IPS-15b (cell line): ENCODE data around the gene AXIN2.
A peak's percentile ranks its signal among the peaks of the same experiment; 100 is the strongest.

Source experiments
- H3K27me3 ChIP-seq: one replicate; pipeline ENCODE4 v1.6.1; 2013; ENCODE audit warnings: low read length; ENCODE audit not compliant: control insufficient read depth, insufficient read depth
- H3K36me3 ChIP-seq: one replicate; pipeline ENCODE4 v1.6.1; 2013; ENCODE audit warnings: low read length; ENCODE audit not compliant: control insufficient read depth, insufficient read depth
- H3K4me1 ChIP-seq: one replicate; pipeline ENCODE4 v1.6.1; 2013; ENCODE audit warnings: mild to moderate bottlenecking, low read length; ENCODE audit not compliant: control insufficient read depth, insufficient read depth
- H3K4me3 ChIP-seq: one replicate; pipeline ENCODE4 v1.5.1; 2013; ENCODE audit warnings: low read depth, low read length
- H3K9ac ChIP-seq: one replicate; pipeline ENCODE4 v1.6.1; 2013; ENCODE audit warnings: low read depth, mild to moderate bottlenecking, low read length
- H3K9me3 ChIP-seq: one replicate; pipeline ENCODE4 v1.6.1; 2013; ENCODE audit warnings: mild to moderate bottlenecking, low read length; ENCODE audit not compliant: control insufficient read depth, insufficient read depth

The AXIN2 gene

DNA sequence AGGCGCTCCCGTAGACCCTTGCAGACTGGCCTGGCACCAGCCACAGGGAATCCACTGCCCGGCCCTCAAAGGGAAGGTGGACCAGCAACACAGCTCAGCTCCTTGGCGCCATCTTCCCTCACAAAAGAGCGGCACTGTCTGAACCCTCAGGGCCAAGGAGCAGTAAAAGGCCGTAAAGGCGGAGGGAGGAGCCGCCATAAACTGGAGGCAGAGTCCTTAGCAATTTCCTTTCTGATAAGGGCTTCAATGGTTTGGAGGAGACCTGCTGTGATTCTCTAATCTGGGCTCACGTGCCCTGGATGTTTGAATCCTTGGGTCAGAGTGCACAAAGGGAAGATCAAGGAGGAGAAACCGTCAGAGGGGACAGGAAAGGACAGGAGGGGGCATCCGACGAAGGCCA is 15.5 kb upstream of the AXIN2 start:
- H3K9me3 ChIP-seq, result no peaks in the 10 kb centered on the region
- H3K4me1 ChIP-seq, result peaks cover 8% of the 10 kb centered on the region
- no peak overlapping the region for H3K9ac ChIP-seq
- no peak overlapping the region for H3K4me3 ChIP-seq
- H3K27me3 ChIP-seq, result no peaks in the 10 kb centered on the region
- no peaks in the 10 kb centered on the region for H3K36me3 ChIP-seq

- Histone ChIP-seq H3K4me1 (peaks cover 14% of the 10 kb centered on the region), H3K36me3 (no peaks in the 10 kb centered on the region), H3K9me3 (no peaks in the 10 kb centered on the region), H3K4me3 (peak overlapping the region; percentile 3), H3K9ac (peak overlapping the region; percentile 41), H3K27me3 (no peaks in the 10 kb centered on the region)
These were observed 11.8 kb upstream of the AXIN2 start for GRCh38 chr17:65573282-65573602.

- H3K4me3 ChIP-seq, result peak overlapping the region; percentile 6
- H3K27me3 ChIP-seq, result no peaks in the 10 kb centered on the region
- H3K9ac ChIP-seq, result peak overlapping the region; percentile 41
- H3K4me1 ChIP-seq, result peaks cover 14% of the 10 kb centered on the region
- no peaks in the 10 kb centered on the region for H3K9me3 ChIP-seq
- H3K36me3 ChIP-seq, result no peaks in the 10 kb centered on the region
These were observed 11.3 kb upstream of the AXIN2 start for GRCh38 chr17:65572581-65573281.

- peak overlapping the region; percentile 6 for H3K4me3 ChIP-seq
- no peak overlapping the region for H3K9ac ChIP-seq
These were observed 10.7 kb upstream of the AXIN2 start for GRCh38 chr17:65572186-65572580.

GRCh38 chr17:65568918-65569317 is 7.5 kb upstream of the AXIN2 start:
- H3K4me3 ChIP-seq, result no peak overlapping the region
- peaks cover 10% of the 10 kb centered on the region for H3K4me1 ChIP-seq
- no peak overlapping the region for H3K9ac ChIP-seq
- H3K9me3 ChIP-seq, result no peaks in the 10 kb centered on the region
- no peaks in the 10 kb centered on the region for H3K27me3 ChIP-seq
- no peaks in the 10 kb centered on the region for H3K36me3 ChIP-seq

More at GRCh38 chr17:65572186-65572580, 10.7 kb upstream of the AXIN2 start:
- Histone ChIP-seq H3K9me3 (no peaks in the 10 kb centered on the region), H3K27me3 (no peaks in the 10 kb centered on the region), H3K4me1 (peaks cover 14% of the 10 kb centered on the region), H3K36me3 (no peaks in the 10 kb centered on the region)

- Histone ChIP-seq H3K4me1 (peaks cover 5% of the 10 kb centered on the region), H3K27me3 (no peaks in the 10 kb centered on the region), H3K36me3 (no peaks in the 10 kb centered on the region), H3K9me3 (no peaks in the 10 kb centered on the region), H3K9ac (no peak overlapping the region), H3K4me3 (no peak overlapping the region)
These were observed 6.1 kb upstream of the AXIN2 start for GRCh38 chr17:65567566-65567965.

DNA sequence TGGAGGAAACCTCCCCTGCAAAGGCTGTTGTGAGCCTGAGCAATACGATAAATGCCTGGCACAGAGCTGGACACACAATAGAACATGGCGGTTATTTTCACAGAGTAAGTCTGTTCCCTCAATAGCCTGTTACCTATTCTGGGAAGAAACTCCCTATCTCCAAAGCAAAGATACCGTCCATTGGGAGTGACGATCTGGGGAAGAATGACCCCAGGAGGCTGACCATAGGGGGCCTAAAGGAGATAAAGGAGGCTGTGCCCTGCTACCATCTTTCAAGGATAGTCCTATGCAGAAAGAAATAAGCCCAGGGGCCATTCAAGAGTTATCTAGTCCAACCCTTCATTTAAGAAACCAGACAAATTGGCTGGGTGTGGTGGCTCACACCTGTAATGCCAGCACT is 4.1 kb upstream of the AXIN2 start:
- no peaks in the 10 kb centered on the region for H3K36me3 ChIP-seq
- no peak overlapping the region for H3K9ac ChIP-seq
- H3K4me1 ChIP-seq, result peaks cover 3% of the 10 kb centered on the region
- no peaks in the 10 kb centered on the region for H3K9me3 ChIP-seq
- no peak overlapping the region for H3K4me3 ChIP-seq
- no peaks in the 10 kb centered on the region for H3K27me3 ChIP-seq

DNA sequence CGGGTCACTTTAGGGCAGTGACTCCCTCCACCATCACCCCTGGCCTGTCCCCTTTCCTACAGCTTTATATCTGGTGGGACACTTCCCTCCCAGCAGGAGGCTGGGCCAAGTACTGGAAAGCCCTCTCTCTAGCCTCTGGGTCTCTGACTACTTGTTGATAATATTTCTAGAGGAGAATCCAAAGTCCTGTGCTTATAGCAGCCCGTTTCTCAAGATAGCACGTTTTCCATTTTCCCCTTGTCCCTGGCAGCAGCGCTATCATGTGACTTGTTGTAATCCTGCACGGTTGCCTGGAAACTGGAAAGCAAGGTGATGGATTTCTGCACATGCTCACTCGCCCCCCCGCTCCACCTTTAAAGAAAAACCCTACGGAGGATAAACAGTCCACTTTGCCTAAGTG is 3.3 kb upstream of the AXIN2 start:
- H3K27me3 ChIP-seq, result no peaks in the 10 kb centered on the region
- H3K4me1 ChIP-seq, result peaks cover 2% of the 10 kb centered on the region
- no peaks in the 10 kb centered on the region for H3K36me3 ChIP-seq
- no peak overlapping the region for H3K4me3 ChIP-seq
- no peak overlapping the region for H3K9ac ChIP-seq
- no peaks in the 10 kb centered on the region for H3K9me3 ChIP-seq

DNA sequence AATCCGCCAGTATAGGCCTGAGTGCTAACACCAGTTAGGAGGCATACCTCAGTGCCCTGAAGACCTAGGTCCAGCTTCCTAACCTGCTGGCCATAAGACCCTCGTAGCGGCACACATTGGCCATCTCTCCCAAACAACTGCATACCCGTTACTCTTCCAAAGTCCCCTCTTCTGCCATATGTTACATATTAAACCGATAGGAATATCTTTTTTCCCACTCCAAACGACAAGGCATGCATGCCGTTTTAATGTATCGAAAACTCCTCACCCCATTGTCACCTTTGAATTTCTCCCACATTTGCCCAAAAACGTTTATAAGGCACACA is 721 bp upstream of the AXIN2 start:
- H3K9ac ChIP-seq, result no peak overlapping the region
- peaks cover 11% of the 10 kb centered on the region for H3K4me1 ChIP-seq
- H3K9me3 ChIP-seq, result no peaks in the 10 kb centered on the region
- peak overlapping the region; percentile 46 for H3K4me3 ChIP-seq
- H3K36me3 ChIP-seq, result peaks cover 12% of the 10 kb centered on the region
- H3K27me3 ChIP-seq, result no peaks in the 10 kb centered on the region

DNA sequence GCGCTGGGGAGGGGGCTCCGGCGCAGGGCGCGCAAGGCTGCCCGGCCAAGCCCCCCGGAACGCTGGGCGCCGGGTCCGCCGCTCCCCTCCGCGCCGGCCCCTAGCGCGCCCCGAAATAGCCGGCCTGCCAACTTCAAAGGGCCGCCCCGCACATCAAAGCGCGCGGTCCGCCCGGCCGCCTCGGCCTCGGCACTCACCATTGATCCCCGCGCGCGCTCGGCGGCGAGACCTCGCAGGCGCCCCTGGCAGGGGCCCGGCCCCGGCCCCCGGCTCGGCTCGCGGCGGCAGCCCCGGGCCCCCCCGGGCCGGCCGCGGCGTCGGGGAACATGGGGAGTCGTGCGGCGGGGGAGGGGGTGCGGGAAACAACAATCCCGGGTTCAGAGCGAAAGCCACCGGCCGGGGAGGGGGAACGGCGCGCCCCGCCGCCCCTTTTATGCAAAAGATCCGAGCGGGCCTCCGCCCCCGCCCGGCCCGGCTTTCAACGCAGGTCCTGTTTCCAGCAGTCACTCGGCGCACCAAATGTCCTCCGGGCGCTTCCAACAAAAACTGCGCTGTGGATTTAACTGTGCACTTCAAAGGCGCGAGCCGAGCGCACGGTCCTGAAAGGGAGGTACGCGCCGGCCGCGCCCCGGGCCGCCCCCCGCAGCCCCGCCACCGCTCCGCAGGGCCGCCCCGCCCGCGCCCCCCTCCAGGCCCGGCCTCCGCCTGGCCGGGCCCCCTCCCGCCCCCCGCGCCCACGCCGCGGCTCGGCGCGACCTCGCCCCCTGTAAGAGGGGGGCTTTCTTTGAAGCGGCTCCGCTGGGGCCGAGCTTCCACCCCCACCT is 608 bp downstream of the AXIN2 start:
- no peaks in the 10 kb centered on the region for H3K9me3 ChIP-seq
- no peaks in the 10 kb centered on the region for H3K27me3 ChIP-seq
- peaks cover 14% of the 10 kb centered on the region for H3K4me1 ChIP-seq
- H3K9ac ChIP-seq, result no peak overlapping the region
- H3K36me3 ChIP-seq, result peaks cover 18% of the 10 kb centered on the region
- H3K4me3 ChIP-seq, result peak overlapping the region; percentile 78

DNA sequence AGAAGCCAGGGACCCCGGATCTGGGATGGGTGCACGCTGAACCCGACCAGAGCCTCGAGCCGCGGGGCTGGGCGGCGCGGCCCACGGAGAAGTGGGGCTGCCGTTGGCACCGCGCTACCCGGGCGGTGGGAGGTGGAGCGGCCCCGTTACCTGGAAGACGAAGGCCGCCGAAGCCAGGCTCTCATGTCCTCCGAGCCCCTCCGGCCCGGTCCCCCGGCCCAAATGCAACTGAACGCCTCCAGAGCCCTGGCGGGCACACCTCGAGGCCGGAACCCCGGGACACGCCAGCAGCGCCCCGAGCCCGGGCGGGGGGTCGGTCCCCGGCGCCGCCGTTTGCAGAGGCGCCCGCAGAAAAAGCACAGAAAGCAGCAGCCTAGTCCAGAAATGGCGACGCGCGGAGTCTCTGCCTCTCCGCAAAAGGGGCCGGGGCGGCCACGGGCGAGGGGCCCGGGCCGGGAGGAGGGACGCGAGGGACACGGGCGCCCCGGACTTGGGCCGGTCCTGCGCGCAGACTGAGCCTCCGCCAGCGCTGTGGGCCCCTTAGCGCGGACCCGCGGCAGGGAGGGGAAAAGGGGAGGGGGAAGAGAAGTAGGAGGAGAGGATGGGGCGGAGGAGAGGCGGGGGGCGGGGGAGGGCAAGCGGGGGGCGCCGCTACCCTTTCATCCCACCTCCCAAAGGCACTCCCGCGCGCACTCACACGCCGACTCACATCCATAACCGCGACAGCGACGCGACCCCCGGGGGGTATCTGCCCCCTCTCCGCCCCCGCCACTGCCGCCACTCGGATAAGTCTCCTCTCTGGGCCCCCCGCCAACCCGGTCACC is 1.4 kb downstream of the AXIN2 start:
- Histone ChIP-seq H3K9ac (peak overlapping the region; percentile 79), H3K9me3 (no peaks in the 10 kb centered on the region), H3K27me3 (no peaks in the 10 kb centered on the region), H3K36me3 (peaks cover 20% of the 10 kb centered on the region), H3K4me1 (peaks cover 14% of the 10 kb centered on the region), H3K4me3 (peak overlapping the region; percentile 78)
